HepG2 (cell line): ENCODE data around the gene SCP2D1. TPM values are rescaled to one million over a fixed set of nuclear protein-coding genes. Genes with fewer than 3 reads are reported as not detected.

Experiments used
- ATAC-seq: fragments of 200-7000 bp; cut with Tn5 transposase; 3 replicates; pipeline ENCODE4 v1.9.1; 2020; ENCODE audit warnings: mild to moderate bottlenecking, moderate library complexity
- BruUV-seq: library from RNA; stranded (reverse); fragments of 400-500 nt; replicated peaks from 2 replicates; lab custom pipeline; 2021; lab: Mats Ljungman, UMichigan
- CTCF ChIA-PET: fragments of 300-600 bp; formaldehyde crosslinking; extraction: SDS; loops from one replicate; lab custom pipeline; 2021; ENCODE audit warnings: low total read pairs, inconsistent platforms, low intra/inter-chr PET ratio; lab: Yijun Ruan, JAX
- POLR2A ChIA-PET: fragments of 350-600 bp; sonication (Branson Sonifier 250); formaldehyde crosslinking; loops from one replicate; lab custom pipeline; 2020; ENCODE audit warnings: antibody characterized with exemption, inconsistent platforms; lab: Yijun Ruan, JAX
- DNase-seq: peaks from one replicate; pipeline ENCODE4 v3.0.0-alpha.2; 2015; ENCODE audit warnings: low spot score
- FAIRE-seq: peaks from 3 replicates; lab custom pipeline; 2011; peaks lifted over from hg19 to GRCh38; lab: Jason Lieb, UNC
- H2AFZ ChIP-seq: one replicate; pipeline ENCODE4 v1.6.1; 2011; ENCODE audit warnings: low read length, inconsistent platforms
- H3K27ac ChIP-seq: fragments of 300-600 bp; 3 replicates; pipeline ENCODE4 v1.8.0; 2011; ENCODE audit warnings: mixed run types, mild to moderate bottlenecking, mixed read lengths, low read length, inconsistent platforms; ENCODE audit not compliant: insufficient read depth; ENCODE audit errors: extremely low read length
- H3K27me3 ChIP-seq, 2 experiments: fragments of 200-600 bp in 1 of 2; 2 replicates in 1 of 2; 3 replicates in 1 of 2; pipeline versions ENCODE4 v1.6.0 to v1.8.0; 2011; ENCODE audit warnings: low read length in 2 of 2, mild to moderate bottlenecking in 2 of 2, moderate library complexity in 2 of 2, inconsistent platforms in 1 of 2; ENCODE audit not compliant: insufficient read depth in 2 of 2, control insufficient read depth in 1 of 2
- H3K36me3 ChIP-seq, 2 experiments: fragments of 200-600 bp in 1 of 2; replicated peaks in 1 of 2; 2 replicates in 1 of 2; 3 replicates in 1 of 2; pipeline versions ENCODE4 v1.5.1 to v1.8.0; 2011; ENCODE audit warnings: low read length in 2 of 2, inconsistent platforms in 1 of 2; ENCODE audit not compliant: insufficient read depth in 2 of 2, control insufficient read depth in 1 of 2
- H3K4me1 ChIP-seq: 2 replicates; pipeline ENCODE4 v1.5.1; 2012; ENCODE audit warnings: low read length, inconsistent platforms; ENCODE audit not compliant: insufficient read depth
- H3K4me2 ChIP-seq: 2 replicates; pipeline ENCODE4 v1.6.0; 2011; ENCODE audit warnings: low read depth, low read length, inconsistent platforms
- H3K4me3 ChIP-seq, 3 experiments: fragments of 200-600 bp in 1 of 3; sonication (generic), shearing (Covaris generic) in 1 of 3; replicated peaks in 1 of 3; 2 replicates each; pipeline ENCODE4 v1.5.1; 2011 to 2016; ENCODE audit warnings: low read length in 3 of 3, inconsistent platforms in 2 of 3, low read depth in 2 of 3, mild to moderate bottlenecking in 2 of 3, control low read depth in 1 of 3, mixed read lengths in 1 of 3; ENCODE audit not compliant: insufficient read depth in 1 of 3
- H3K79me2 ChIP-seq: one replicate; pipeline ENCODE4 v1.6.1; 2011; ENCODE audit warnings: low read length, inconsistent platforms; ENCODE audit not compliant: insufficient read depth
- H3K9ac ChIP-seq: 2 replicates; pipeline ENCODE4 v1.6.0; 2011; ENCODE audit warnings: mild to moderate bottlenecking, low read depth, low read length, inconsistent platforms; ENCODE audit not compliant: insufficient read depth
- H3K9me3 ChIP-seq: 2 replicates; pipeline ENCODE4 v1.5.1; 2012; ENCODE audit warnings: mild to moderate bottlenecking, low read length
- H4K20me1 ChIP-seq: 2 replicates; pipeline ENCODE4 v1.6.0; 2011; ENCODE audit warnings: inconsistent platforms, mild to moderate bottlenecking, low read length, moderate library complexity; ENCODE audit not compliant: insufficient read depth
- ARID5B ChIP-seq: IDR thresholded peaks from 2 replicates; pipeline ENCODE4 v1.4.0; 2020; ENCODE audit warnings: mild to moderate bottlenecking, missing genetic modification reagents
- CEBPB ChIP-seq: IDR thresholded peaks from 2 replicates; pipeline ENCODE4 v1.6.1; 2011; ENCODE audit warnings: low read depth, low read length, improper control_type of control experiment, borderline replicate concordance
- ETV5 ChIP-seq: IDR thresholded peaks from 2 replicates; pipeline ENCODE4 v1.6.1; 2018; ENCODE audit warnings: missing biosample characterization, missing genetic modification reagents, inconsistent platforms, borderline replicate concordance
- ISX ChIP-seq: sonication (generic); formaldehyde crosslinking; conservative IDR thresholded peaks from 2 replicates; pipeline ENCODE4 v1.5.0; 2020; ENCODE audit warnings: missing genetic modification reagents
- LCORL ChIP-seq, 2 experiments: fragments of 450-650 bp in 1 of 2; sonication (generic) in 1 of 2; formaldehyde crosslinking in 1 of 2; IDR thresholded peaks; 2 replicates each; pipeline versions ENCODE4 v1.5.0 to v1.6.1; 2017 to 2020; ENCODE audit warnings: antibody characterized with exemption in 1 of 2, missing genetic modification reagents in 1 of 2
- MAFF ChIP-seq: IDR thresholded peaks from 2 replicates; pipeline ENCODE4 v1.6.1; 2011; ENCODE audit warnings: low read depth, low read length, improper control_type of control experiment
- MAFK ChIP-seq, 2 experiments: IDR thresholded peaks in 1 of 2; conservative IDR thresholded peaks in 1 of 2; 2 replicates each; pipeline ENCODE4 v1.6.1; 2011; ENCODE audit warnings: improper control_type of control experiment in 2 of 2, low read length in 2 of 2
- PRDM10 ChIP-seq: sonication (generic); formaldehyde crosslinking; IDR thresholded peaks from 2 replicates; pipeline ENCODE4 v1.4.0; 2020; ENCODE audit warnings: low read depth, missing genetic modification reagents
- SAP130 ChIP-seq: IDR thresholded peaks from 2 replicates; pipeline ENCODE4 v1.6.1; 2016; ENCODE audit warnings: low read depth
- ZNF557 ChIP-seq: sonication (generic); formaldehyde crosslinking; IDR thresholded peaks from 2 replicates; pipeline ENCODE4 v1.4.0; 2020; ENCODE audit warnings: missing genetic modification reagents
- WGBS: methylation state at CpG from one replicate; pipeline ENCODE4 v1.1.6; 2017; ENCODE audit warnings: low lambda C conversion rate; 5-methylcytosine and 5-hydroxymethylcytosine counted together
- in situ Hi-C: cut with HindIII; loops from 2 replicates; pipeline ENCODE4 v1.10.0; 2017; ENCODE audit warnings: low pct_unique_long_range_greater_than_20kb; ENCODE audit not compliant: extremely low pct_ligation_motif_present
- intact Hi-C: fragments of 100-400 bp; cut with micrococcal nuclease; formaldehyde crosslinking; loops from one replicate; pipeline ENCODE4 v1.10.0; 2022; ENCODE audit not compliant: unreplicated experiment
- polyA plus RNA-seq, 8 experiments: library from polyadenylated mRNA; depleted of rRNA in 3 of 8; stranded (reverse) in 7 of 8; unstranded in 1 of 8; fragments of >200 nt; fragmentation: Illumina TruSeq in 4 of 8; extraction: Trizol in 4 of 8; gene quantifications; 2 replicates each; pipeline versions ENCODE4 v1.2.1 to v1.2.3, GENCODE V29; 2011 to 2016; ENCODE audit warnings: low read depth in 4 of 8, missing spikeins in 1 of 8, mixed read lengths in 1 of 8; ENCODE audit not compliant: insufficient read depth in 1 of 8
- total RNA-seq, 5 experiments: library from RNA; depleted of rRNA; stranded (reverse); fragments of >200 nt; fragmentation: Illumina TruSeq; extraction: Trizol; gene quantifications; 2 replicates each; pipeline ENCODE4 v1.2.3, GENCODE V29; 2016; ENCODE audit warnings: low read depth in 1 of 5

The SCP2D1 gene
- total and polyA plus RNA-seq, 2 of the 13 experiments (the other 11 are each of a cell fraction or from before 2014, with no cell fraction given) = not detected

- in situ Hi-C loops (no loop called here), intact Hi-C loops (no loop called here)
- no peak for FAIRE-seq
- no peak overlapping the region for H3K27ac ChIP-seq
- no peak overlapping the region for H3K4me3 ChIP-seq
- H3K27me3 ChIP-seq = peaks cover 0 to 13% of the 10 kb centered on the region in 2 experiments; a peak in 1 of 5 replicates
- BruUV-seq = no TSS peak
- H3K36me3 ChIP-seq = no peaks in the 10 kb centered on the region
- TF ChIP-seq MAFK (conservative IDR thresholded peaks at IDR 0.05 in 1 of 2, IDR thresholded peaks at IDR 0.05 in 1 of 2; ENCODE audit: low read length in 2 of 2) (peak; percentile 70 to 76), LCORL (IDR thresholded peaks at IDR 0.05) (no peak), LCORL (CRISPR knock-in tag; IDR thresholded peaks at IDR 0.05) (no peak), MAFF (peak; percentile 56; the same call in 1 of the 2 replicates), ZNF557 (CRISPR knock-in tag) (no peak)
- H3K4me1 ChIP-seq = no peaks in the 10 kb centered on the region
- POLR2A ChIA-PET = interaction anchor here (1.5 kb wide), 1 partner anchor 12 kb away, joined by 4 read pairs; no protein-coding TSS in a partner anchor
- 16% methylated on average over 3 of the region's 3 CpGs for WGBS
- no peaks in the 10 kb centered on the region for H3K79me2 ChIP-seq
- no peaks in the 10 kb centered on the region for H4K20me1 ChIP-seq
- no peak for ATAC-seq
- no peak for DNase-seq
- no peak overlapping the region for H2AFZ ChIP-seq
- H3K4me2 ChIP-seq = no peak overlapping the region
- H3K9ac ChIP-seq = no peak overlapping the region
- no peaks in the 10 kb centered on the region for H3K9me3 ChIP-seq
- CTCF ChIA-PET = no interaction called here
These were observed 32.1 kb upstream of the SCP2D1 start for GRCh38 chr20:18781509-18781908.

GRCh38 chr20:18783385-18783959 is 30.1 kb upstream of the SCP2D1 start:
- DNase-seq (no peak), FAIRE-seq (no peak), ATAC-seq (no peak)
- BruUV-seq = no TSS peak
- H4K20me1 ChIP-seq = no peaks in the 10 kb centered on the region
- no peaks in the 10 kb centered on the region for H3K79me2 ChIP-seq
- H3K36me3 ChIP-seq = no peaks in the 10 kb centered on the region
- intact Hi-C loops (no loop called here), in situ Hi-C loops (no loop called here)
- H3K4me1 ChIP-seq = no peaks in the 10 kb centered on the region
- WGBS = 35% methylated on average over 5 of the region's 5 CpGs
- H3K27me3 ChIP-seq = peaks cover 0 to 13% of the 10 kb centered on the region in 2 experiments; a peak in 1 of 5 replicates
- POLR2A ChIA-PET = no interaction called here
- no peak overlapping the region for H2AFZ ChIP-seq
- H3K4me2 ChIP-seq = no peak overlapping the region
- no peak overlapping the region for H3K9ac ChIP-seq
- H3K4me3 ChIP-seq = no peak overlapping the region
- no peak overlapping the region for H3K27ac ChIP-seq
- CTCF ChIA-PET = no interaction called here
- H3K9me3 ChIP-seq = no peaks in the 10 kb centered on the region
- TF ChIP-seq ETV5 (CRISPR knock-in tag) = no peak
- TF ChIP-seq ARID5B (CRISPR knock-in tag) = no peak
- peak; percentile 74; the same call in 1 of the 2 replicates for TF ChIP-seq CEBPB
- TF ChIP-seq PRDM10 (CRISPR knock-in tag) = no peak
- TF ChIP-seq ISX (CRISPR knock-in tag) = no peak
- no peak for TF ChIP-seq SAP130
